Stimulated activated CD8-positive, alpha-beta memory T cell treated with anti-CD3 and anti-CD28 coated beads, Interleukin-7, amount 100 ng/mL, for 4 hours (primary cell): Measurements from ENCODE around the gene ZNF217.
"Not testable (repeated sequence)": the region's sequence is repeated elsewhere in the genome, so short reads cannot be mapped to it uniquely, and the experiment has no call there.

Source experiments
- DNase-seq, 2 donors: peaks; one replicate each; pipeline ENCODE4 v3.0.0-alpha.2; 2020; ENCODE audit warnings: low read depth in 2 of 2

ZNF217 gene

GRCh38 chr20:53532654-53533312, 60.9 kb downstream of the ZNF217 start:
- DNase-seq: not testable (repeated sequence)

DNA sequence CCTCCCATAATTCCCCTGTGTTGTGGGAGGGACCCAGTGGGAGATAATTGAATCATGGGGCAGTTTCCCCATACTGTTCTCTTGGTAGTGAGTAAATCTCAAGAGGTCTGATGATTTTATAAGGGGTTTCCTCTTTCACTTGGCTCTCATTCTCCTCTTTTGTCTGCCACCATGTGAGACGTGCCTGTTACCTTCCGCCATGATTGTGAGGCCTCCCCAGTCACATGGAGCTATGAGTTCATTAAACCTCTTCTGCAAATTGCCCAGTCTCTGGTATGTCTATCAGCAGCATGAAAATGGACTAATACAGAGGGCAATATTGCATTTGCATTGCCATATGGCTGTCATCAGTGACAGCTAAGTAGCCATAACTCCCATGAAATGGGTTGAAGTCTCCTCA, 63.2 kb downstream of the ZNF217 start:
- no peak for DNase-seq

- DNase-seq: no peak
Measured at GRCh38 chr20:53529658-53530057, 64.0 kb downstream of the ZNF217 start.

GRCh38 chr20:53527196-53527595, 66.4 kb downstream of the ZNF217 start:
- DNase-seq: no peak

DNA sequence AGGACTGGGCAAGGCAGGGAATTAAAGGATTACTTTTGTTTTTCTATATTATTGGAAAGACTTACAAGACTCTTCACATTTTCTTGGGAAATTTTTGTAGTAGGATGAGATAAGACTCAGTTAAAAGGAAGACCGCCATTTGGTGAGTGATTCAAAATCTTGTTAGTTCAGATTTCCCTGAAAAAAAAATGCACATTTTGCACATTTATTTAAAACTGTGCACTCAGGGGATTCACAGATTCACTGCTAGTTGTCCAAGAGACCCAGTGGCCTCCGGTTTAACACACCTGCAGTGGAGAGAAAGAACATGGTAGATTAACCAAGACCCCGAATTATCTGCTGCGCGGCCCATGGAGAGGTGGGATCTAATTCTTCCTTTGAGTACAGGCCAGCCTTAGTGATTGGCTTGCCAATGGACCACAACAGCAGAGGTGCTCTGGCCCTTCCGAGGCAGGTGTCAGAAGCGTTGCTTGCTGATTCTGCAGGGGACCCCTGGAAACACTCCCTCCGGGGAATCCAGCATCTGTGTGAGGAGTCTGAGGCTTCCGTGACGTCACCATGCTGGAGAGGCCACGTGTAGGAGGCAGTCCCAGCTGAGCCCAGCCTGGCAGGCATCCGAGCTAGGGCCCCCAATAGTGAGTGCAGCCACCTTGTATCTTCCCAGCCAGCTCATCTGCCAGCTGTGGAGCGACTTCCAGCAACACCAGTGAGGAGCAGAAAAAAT, 68.9 kb downstream of the ZNF217 start:
- DNase-seq: no peak

- not testable (repeated sequence) for DNase-seq
Measured at GRCh38 chr20:53523615-53524014, 70.0 kb downstream of the ZNF217 start.

DNA sequence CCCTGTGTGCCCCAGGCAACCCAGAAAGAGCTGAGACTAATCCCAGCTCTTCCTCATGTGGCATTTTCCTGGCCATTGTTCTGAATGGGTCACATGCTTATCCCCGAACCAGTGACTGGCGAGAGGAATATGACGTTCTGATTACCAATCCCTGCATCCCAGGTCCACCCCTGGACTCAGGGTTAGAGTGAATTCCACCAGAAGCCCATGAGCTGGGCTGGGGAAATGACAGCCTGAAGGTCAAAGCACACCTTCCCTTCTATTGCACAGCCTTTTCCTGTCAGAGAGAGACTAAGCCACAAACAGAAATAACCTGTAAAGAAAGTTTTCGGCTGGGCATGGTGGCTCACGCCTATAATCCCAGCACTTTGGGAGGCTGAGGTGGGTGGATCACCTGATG, 70.9 kb downstream of the ZNF217 start:
- DNase-seq: no peak

- DNase-seq: no peak
Measured at GRCh38 chr20:53522026-53522425, 71.6 kb downstream of the ZNF217 start.

GRCh38 chr20:53521421-53521820, 72.2 kb downstream of the ZNF217 start:
- not testable (repeated sequence) for DNase-seq

- no peak for DNase-seq
Measured at GRCh38 chr20:53517146-53517545, 76.5 kb downstream of the ZNF217 start.
